Calu3 (cell line): ENCODE results near the gene ELAC2. TPM values are rescaled to one million over a fixed set of nuclear protein-coding genes. Genes with fewer than 3 reads are reported as not detected.

Experiments used
- BruUV-seq: library from RNA; stranded (reverse); fragments of 400-500 nt; replicated peaks from 2 replicates; lab custom pipeline; 2021; lab: Mats Ljungman, UMichigan
- CTCF ChIA-PET: fragments of 300-600 bp; sonication (Branson Sonifier 250); formaldehyde crosslinking; loops from one replicate; lab custom pipeline; 2022; ENCODE audit warnings: antibody characterized with exemption; lab: Charles Lee
- DNase-seq: peaks from one replicate; pipeline ENCODE4 v3.0.0; 2022
- H3K27ac Mint-ChIP-seq: one replicate; pipeline ENCODE4 v1.8.0; 2022; ENCODE audit warnings: mixed read lengths; ENCODE audit not compliant: unreplicated experiment
- H3K27me3 Mint-ChIP-seq: one replicate; pipeline ENCODE4 v1.8.0; 2022; ENCODE audit warnings: mixed read lengths; ENCODE audit not compliant: unreplicated experiment
- H3K36me3 Mint-ChIP-seq: one replicate; pipeline ENCODE4 v1.8.0; 2022; ENCODE audit warnings: mild to moderate bottlenecking, moderate library complexity, mixed read lengths; ENCODE audit not compliant: insufficient read depth, unreplicated experiment
- H3K4me1 Mint-ChIP-seq: one replicate; pipeline ENCODE4 v1.8.0; 2022; ENCODE audit warnings: mild to moderate bottlenecking, low read depth, mixed read lengths; ENCODE audit not compliant: unreplicated experiment
- H3K4me3 Mint-ChIP-seq: one replicate; pipeline ENCODE4 v1.8.0; 2022; ENCODE audit warnings: mild to moderate bottlenecking, low read depth, moderate library complexity, mixed read lengths; ENCODE audit not compliant: unreplicated experiment
- H3K9me3 Mint-ChIP-seq: one replicate; pipeline ENCODE4 v1.8.0; 2022; ENCODE audit warnings: low read depth, mixed read lengths; ENCODE audit not compliant: unreplicated experiment
- intact Hi-C: fragments of 100-400 bp; cut with micrococcal nuclease; formaldehyde crosslinking; loops from one replicate; pipeline ENCODE4 v1.10.0; 2022; ENCODE audit not compliant: unreplicated experiment
- total RNA-seq: library from RNA; stranded (reverse); gene quantifications from 2 replicates; pipeline ENCODE4 v1.2.3, GENCODE V29; 2022
- TF ChIP-seq, protein P1 (sequence below): fragments of 200-600 bp; IDR thresholded peaks from one replicate; pipeline ENCODE4 v1.8.0; 2022; ENCODE audit warnings: antibody characterized with exemption; ENCODE audit not compliant: unreplicated experiment

ELAC2 gene
- total RNA-seq, 1 experiment from 2014 or later: 39.8 TPM

DNA sequence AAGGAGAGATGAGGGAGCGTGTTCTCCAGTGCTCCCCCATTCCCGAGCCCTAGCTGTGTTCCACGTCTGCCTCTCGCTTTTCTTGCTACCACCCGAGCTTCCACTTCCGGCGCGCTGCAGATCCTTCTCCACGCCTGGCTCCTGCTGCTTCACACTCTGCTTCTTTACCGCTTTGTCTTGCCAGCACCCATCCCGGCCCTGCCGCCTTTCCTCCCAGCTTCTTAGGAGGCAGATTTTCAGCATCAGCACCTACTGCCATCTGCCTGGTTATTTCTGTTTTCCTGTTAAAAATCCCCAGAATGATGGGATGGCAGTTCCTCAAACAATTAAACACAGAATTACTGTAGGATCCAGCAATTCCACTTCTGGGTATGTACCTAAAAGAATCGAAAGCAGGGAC, 64.7 kb downstream of the ELAC2 start:
- intact Hi-C loops: no loop called here
- no TSS peak for BruUV-seq
- Mint-ChIP-seq H3K4me1 (no peaks in the 10 kb centered on the region), H3K9me3 (peaks cover 3% of the 10 kb centered on the region), H3K27ac (no peak overlapping the region), H3K4me3 (no peak overlapping the region), H3K36me3 (no peaks in the 10 kb centered on the region), H3K27me3 (no peaks in the 10 kb centered on the region)
- TF ChIP-seq, protein P1, sequence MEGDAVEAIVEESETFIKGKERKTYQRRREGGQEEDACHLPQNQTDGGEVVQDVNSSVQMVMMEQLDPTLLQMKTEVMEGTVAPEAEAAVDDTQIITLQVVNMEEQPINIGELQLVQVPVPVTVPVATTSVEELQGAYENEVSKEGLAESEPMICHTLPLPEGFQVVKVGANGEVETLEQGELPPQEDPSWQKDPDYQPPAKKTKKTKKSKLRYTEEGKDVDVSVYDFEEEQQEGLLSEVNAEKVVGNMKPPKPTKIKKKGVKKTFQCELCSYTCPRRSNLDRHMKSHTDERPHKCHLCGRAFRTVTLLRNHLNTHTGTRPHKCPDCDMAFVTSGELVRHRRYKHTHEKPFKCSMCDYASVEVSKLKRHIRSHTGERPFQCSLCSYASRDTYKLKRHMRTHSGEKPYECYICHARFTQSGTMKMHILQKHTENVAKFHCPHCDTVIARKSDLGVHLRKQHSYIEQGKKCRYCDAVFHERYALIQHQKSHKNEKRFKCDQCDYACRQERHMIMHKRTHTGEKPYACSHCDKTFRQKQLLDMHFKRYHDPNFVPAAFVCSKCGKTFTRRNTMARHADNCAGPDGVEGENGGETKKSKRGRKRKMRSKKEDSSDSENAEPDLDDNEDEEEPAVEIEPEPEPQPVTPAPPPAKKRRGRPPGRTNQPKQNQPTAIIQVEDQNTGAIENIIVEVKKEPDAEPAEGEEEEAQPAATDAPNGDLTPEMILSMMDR: no peak
- no peak for DNase-seq
- CTCF ChIA-PET: no interaction called here

DNA sequence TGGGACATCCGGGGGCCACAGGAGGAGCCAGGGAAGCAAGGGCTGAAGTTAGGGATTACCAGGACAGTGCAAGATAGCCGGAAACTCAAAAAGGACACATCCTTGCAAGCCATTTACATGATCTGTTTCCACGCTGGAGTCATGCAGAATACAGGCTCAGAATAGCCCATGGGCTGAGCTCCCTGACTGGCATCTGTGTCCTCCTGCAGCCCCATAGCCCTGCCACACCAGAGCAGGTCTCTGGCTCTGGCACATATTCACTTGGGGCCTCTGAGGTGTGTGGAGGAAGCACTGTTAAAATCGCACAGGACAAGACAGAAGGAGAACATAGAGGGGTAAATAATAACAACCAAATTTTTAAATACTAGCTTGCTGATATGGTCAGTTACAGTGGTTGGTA, 65.8 kb downstream of the ELAC2 start:
- no peak for DNase-seq
- no TSS peak for BruUV-seq
- Mint-ChIP-seq H3K27ac (no peak overlapping the region), H3K27me3 (no peaks in the 10 kb centered on the region), H3K4me3 (no peak overlapping the region), H3K9me3 (no peaks in the 10 kb centered on the region), H3K4me1 (no peaks in the 10 kb centered on the region), H3K36me3 (no peaks in the 10 kb centered on the region)
- TF ChIP-seq, protein P1: no peak
- intact Hi-C loops: no loop called here
- CTCF ChIA-PET: no interaction called here

DNA sequence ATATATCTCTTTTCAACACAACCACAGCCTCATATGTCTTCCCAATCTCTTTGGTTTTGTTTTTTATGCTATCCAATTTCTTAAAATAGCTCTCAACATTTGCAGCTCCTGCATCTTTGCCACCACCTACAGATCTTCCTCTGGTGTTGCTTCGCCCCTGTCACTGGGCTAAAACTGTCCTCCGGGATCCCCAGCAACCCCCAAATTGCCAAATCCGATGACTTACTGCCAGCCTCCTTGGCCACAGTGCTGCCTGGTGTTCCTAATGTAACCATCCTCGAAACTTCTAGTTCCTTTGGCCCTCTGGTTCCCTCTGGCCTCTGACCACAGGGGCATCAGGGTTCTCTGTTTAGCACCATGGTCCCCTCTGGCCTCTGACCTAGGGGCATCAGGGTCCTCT, 70.8 kb downstream of the ELAC2 start:
- Mint-ChIP-seq H3K9me3 (no peaks in the 10 kb centered on the region), H3K27ac (no peak overlapping the region), H3K4me1 (no peaks in the 10 kb centered on the region), H3K27me3 (no peaks in the 10 kb centered on the region), H3K36me3 (no peaks in the 10 kb centered on the region), H3K4me3 (no peak overlapping the region)
- BruUV-seq: no TSS peak
- intact Hi-C loops: no loop called here
- no peak for DNase-seq
- TF ChIP-seq, protein P1: no peak
- CTCF ChIA-PET: interaction anchor here (0.7 kb wide), 1 partner anchor 598 kb away, joined by 3 read pairs; no protein-coding TSS in a partner anchor

Other genes with a start within 250 kb of the ELAC2 start
- gene ARHGAP44, start 228.5 kb downstream of the ELAC2 start, total RNA-seq: 17.1 and 17.5 TPM in 2 replicates